Measurements from ENCODE around the gene OR5W2.

The OR5W2 gene

GRCh38 chr11:55914482-55914881 is at the start of gene OR5W2:
Gene OR5W2, minus strand, starts transcription at chr11:55914582. Its CDS starts 0 bp downstream, at chr11:55914582.
- Histone ChIP-seq H3K36me3 (no peaks in the 10 kb centered on the region), H3K27ac (no peak within 1 kb of the TSS), H3K9me3 (no peaks in the 10 kb centered on the region), H3K4me3 (no peak within 1 kb of the TSS), H3K4me1 (no peaks in the 10 kb centered on the region), H3K27me3 (no peaks in the 10 kb centered on the region)
- intact Hi-C loops (cut with DNase I; ENCODE audit: low total_unique reads): no loop called here
- no peak for TF ChIP-seq CTCF (IDR thresholded peaks at IDR 0.05)
- no peak for DNase-seq

- TF ChIP-seq CTCF (IDR thresholded peaks at IDR 0.05): no peak
- no peaks in the 10 kb centered on the region for H3K36me3 ChIP-seq
- H3K9me3 ChIP-seq: no peaks in the 10 kb centered on the region
- no peak overlapping the region for H3K4me3 ChIP-seq
- no peaks in the 10 kb centered on the region for H3K27me3 ChIP-seq
- intact Hi-C loops (cut with DNase I; ENCODE audit: low total_unique reads): no loop called here
- no peak overlapping the region for H3K27ac ChIP-seq
- no peak for DNase-seq
- no peaks in the 10 kb centered on the region for H3K4me1 ChIP-seq
Observed at GRCh38 chr11:55956521-55956920, 42.1 kb upstream of the OR5W2 start.

- Histone ChIP-seq H3K9me3 (no peaks in the 10 kb centered on the region), H3K27me3 (no peaks in the 10 kb centered on the region), H3K4me3 (no peak overlapping the region), H3K27ac (no peak overlapping the region), H3K36me3 (no peaks in the 10 kb centered on the region), H3K4me1 (no peaks in the 10 kb centered on the region)
- intact Hi-C loops (cut with DNase I; ENCODE audit: low total_unique reads): no loop called here
- no peak for DNase-seq
- no peak for TF ChIP-seq CTCF (IDR thresholded peaks at IDR 0.05)
Observed at GRCh38 chr11:55949330-55949729, 34.9 kb upstream of the OR5W2 start.

- Histone ChIP-seq H3K4me3 (no peak overlapping the region), H3K36me3 (no peaks in the 10 kb centered on the region), H3K27ac (no peak overlapping the region), H3K27me3 (no peaks in the 10 kb centered on the region), H3K9me3 (no peaks in the 10 kb centered on the region), H3K4me1 (no peaks in the 10 kb centered on the region)
- intact Hi-C loops (cut with DNase I; ENCODE audit: low total_unique reads): no loop called here
- no peak for DNase-seq
- no peak for TF ChIP-seq CTCF (IDR thresholded peaks at IDR 0.05)
Observed at GRCh38 chr11:55942785-55943392, 28.5 kb upstream of the OR5W2 start.

GRCh38 chr11:55936300-55936699 is 21.9 kb upstream of the OR5W2 start, which contains the start of gene OR5I1:
Gene OR5I1, minus strand, starts transcription at chr11:55936400. Its CDS starts 0 bp downstream, at chr11:55936400.
- TF ChIP-seq CTCF (IDR thresholded peaks at IDR 0.05): no peak
- intact Hi-C loops (cut with DNase I; ENCODE audit: low total_unique reads): no loop called here
- DNase-seq: no peak
- no peak within 1 kb of the TSS for H3K27ac ChIP-seq
- H3K9me3 ChIP-seq: no peaks in the 10 kb centered on the region
- no peaks in the 10 kb centered on the region for H3K4me1 ChIP-seq
- no peaks in the 10 kb centered on the region for H3K36me3 ChIP-seq
- no peaks in the 10 kb centered on the region for H3K27me3 ChIP-seq
- no peak within 1 kb of the TSS for H3K4me3 ChIP-seq

- Histone ChIP-seq H3K36me3 (no peaks in the 10 kb centered on the region), H3K27me3 (no peaks in the 10 kb centered on the region), H3K4me1 (no peaks in the 10 kb centered on the region), H3K9me3 (no peaks in the 10 kb centered on the region), H3K4me3 (no peak overlapping the region), H3K27ac (no peak overlapping the region)
- DNase-seq: no peak
- intact Hi-C loops (cut with DNase I; ENCODE audit: low total_unique reads): no loop called here
- TF ChIP-seq CTCF (IDR thresholded peaks at IDR 0.05): no peak
Observed at GRCh38 chr11:55920537-55920936, 6.2 kb upstream of the OR5W2 start.
